ENCODE data around the gene FGF7.

GRCh38 chr15:49424954-49425353, 1.9 kb downstream of the FGF7 start:
- no peak for TF ChIP-seq POLR2AphosphoS5 (IDR thresholded peaks at IDR 0.05)
- no peak for TF ChIP-seq TAF1 (IDR thresholded peaks at IDR 0.05; ENCODE audit: low read depth)
- no peak for TF ChIP-seq EZH2 (IDR thresholded peaks at IDR 0.05; ENCODE audit: borderline replicate concordance, insufficient read depth, low read length, poor library complexity, severe bottlenecking)
- no peak for TF ChIP-seq CTCF (IDR thresholded peaks at IDR 0.05; ENCODE audit: poor library complexity, severe bottlenecking)
- no peak for TF ChIP-seq REST (IDR thresholded peaks at IDR 0.05; ENCODE audit: borderline replicate concordance)
- TF ChIP-seq RAD21 (conservative IDR thresholded peaks at IDR 0.05): no peak
- no peak for TF ChIP-seq MXI1 (conservative IDR thresholded peaks at IDR 0.05; ENCODE audit: poor library complexity, severe bottlenecking)
- TF ChIP-seq EP300 (conservative IDR thresholded peaks at IDR 0.05; ENCODE audit: poor library complexity, severe bottlenecking): no peak
